ENCODE results near the gene TANK. TPM values are rescaled to one million over a fixed set of nuclear protein-coding genes. Genes with fewer than 3 reads are reported as not detected.
"Not testable (repeated sequence)": the region's sequence is repeated elsewhere in the genome, so short reads cannot be mapped to it uniquely, and the experiment has no call there.

The TANK gene
- total and polyA plus RNA-seq, 5 donors, result 24.1 to 40.9 (median 26.9) TPM

DNA sequence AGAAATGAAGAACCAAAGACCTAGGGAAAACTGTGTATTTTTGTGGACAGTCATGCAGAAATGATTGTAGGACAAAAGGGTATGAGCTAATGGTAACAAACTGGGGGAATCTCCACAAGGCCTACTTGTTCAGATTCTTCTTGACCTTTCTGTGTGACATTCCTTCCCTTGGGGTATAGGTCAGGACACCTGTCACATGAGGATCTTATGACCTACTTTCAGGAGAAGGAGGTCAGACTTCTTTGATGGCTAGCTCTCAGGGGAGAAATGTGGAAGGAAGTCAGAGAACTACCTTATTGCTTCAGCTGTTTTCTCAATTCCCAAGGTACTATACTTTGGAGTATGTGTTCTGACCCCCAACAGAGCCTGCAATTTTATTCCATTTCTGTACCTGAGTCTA, 40.7 kb upstream of the TANK start:
- no peak overlapping the region for H3K27ac ChIP-seq (ENCODE audit: low read length)
- intact Hi-C loops (cut with DNase I), result no loop called here
- no peak overlapping the region for H3K4me3 ChIP-seq (ENCODE audit: low read length)

DNA sequence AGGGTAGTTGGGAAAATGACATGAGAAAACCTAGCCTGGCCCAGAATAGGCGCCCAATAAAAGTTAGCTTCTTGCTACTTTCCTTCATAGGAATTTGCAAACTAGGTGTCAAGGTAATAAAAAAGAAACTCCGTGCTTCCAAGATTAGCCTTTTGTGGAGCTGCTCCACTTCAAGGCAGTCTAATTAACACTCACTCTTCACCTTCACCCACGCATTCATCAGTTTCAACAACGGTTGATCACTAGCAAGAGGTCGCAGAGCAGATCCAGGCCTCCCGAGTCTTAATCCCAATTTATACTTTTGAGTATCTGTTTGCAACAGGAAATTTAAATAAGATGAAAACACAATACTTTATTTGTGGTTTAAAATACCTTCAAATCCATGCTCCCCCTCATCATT, 39.5 kb upstream of the TANK start:
- DNase-seq (no peak), ATAC-seq (no peak)
- no peak overlapping the region for H3K27ac ChIP-seq (ENCODE audit: low read length)
- intact Hi-C loops (cut with DNase I), result no loop called here
- 78% methylated on average over 6 of the region's 6 CpGs for WGBS
- H3K4me1 ChIP-seq (ENCODE audit: control insufficient read depth, insufficient read depth, low read length), result no peaks in the 10 kb centered on the region
- no peaks in the 10 kb centered on the region for H3K27me3 ChIP-seq (ENCODE audit: control insufficient read depth, insufficient read depth)
- H3K4me3 ChIP-seq (ENCODE audit: low read length), result no peak overlapping the region
- no peaks in the 10 kb centered on the region for H3K9me3 ChIP-seq (ENCODE audit: control insufficient read depth, low read length)

More for the DNA sequence above, 40.7 kb upstream of the TANK start:
- H3K9me3 ChIP-seq (ENCODE audit: control insufficient read depth, low read length), result no peaks in the 10 kb centered on the region
- ATAC-seq (no peak), DNase-seq (no peak)
- no peaks in the 10 kb centered on the region for H3K4me1 ChIP-seq (ENCODE audit: control insufficient read depth, insufficient read depth, low read length)
- no peaks in the 10 kb centered on the region for H3K27me3 ChIP-seq (ENCODE audit: control insufficient read depth, insufficient read depth)

DNA sequence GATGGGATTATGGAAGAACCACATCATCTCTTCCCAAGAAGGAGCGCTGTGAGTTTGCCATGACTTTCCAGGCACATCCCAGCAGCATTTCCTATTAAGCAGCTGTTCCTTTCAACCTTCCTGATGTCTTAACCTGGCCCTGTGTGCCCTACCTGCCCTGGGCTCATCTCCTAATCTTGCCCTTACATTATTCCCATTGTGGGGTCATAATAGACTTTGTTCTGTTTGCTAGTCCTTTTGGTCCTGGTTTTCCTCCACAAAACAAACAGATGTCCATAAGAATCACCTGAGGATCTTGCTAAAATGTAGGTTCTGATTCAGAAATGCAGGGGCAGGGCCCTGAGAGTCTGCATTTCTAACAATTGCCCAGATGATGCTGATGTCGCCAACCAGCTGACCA, 38.6 kb upstream of the TANK start:
- no peak for ATAC-seq
- no peak overlapping the region for H3K27ac ChIP-seq (ENCODE audit: low read length)
- no peaks in the 10 kb centered on the region for H3K27me3 ChIP-seq (ENCODE audit: control insufficient read depth, insufficient read depth)
- DNase-seq, result no peak
- H3K9me3 ChIP-seq (ENCODE audit: control insufficient read depth, low read length), result no peaks in the 10 kb centered on the region
- H3K4me3 ChIP-seq (ENCODE audit: low read length), result no peak overlapping the region
- 91% methylated on average over 2 of the region's 2 CpGs for WGBS
- no peaks in the 10 kb centered on the region for H3K4me1 ChIP-seq (ENCODE audit: control insufficient read depth, insufficient read depth, low read length)
- intact Hi-C loops (cut with DNase I), result no loop called here

DNA sequence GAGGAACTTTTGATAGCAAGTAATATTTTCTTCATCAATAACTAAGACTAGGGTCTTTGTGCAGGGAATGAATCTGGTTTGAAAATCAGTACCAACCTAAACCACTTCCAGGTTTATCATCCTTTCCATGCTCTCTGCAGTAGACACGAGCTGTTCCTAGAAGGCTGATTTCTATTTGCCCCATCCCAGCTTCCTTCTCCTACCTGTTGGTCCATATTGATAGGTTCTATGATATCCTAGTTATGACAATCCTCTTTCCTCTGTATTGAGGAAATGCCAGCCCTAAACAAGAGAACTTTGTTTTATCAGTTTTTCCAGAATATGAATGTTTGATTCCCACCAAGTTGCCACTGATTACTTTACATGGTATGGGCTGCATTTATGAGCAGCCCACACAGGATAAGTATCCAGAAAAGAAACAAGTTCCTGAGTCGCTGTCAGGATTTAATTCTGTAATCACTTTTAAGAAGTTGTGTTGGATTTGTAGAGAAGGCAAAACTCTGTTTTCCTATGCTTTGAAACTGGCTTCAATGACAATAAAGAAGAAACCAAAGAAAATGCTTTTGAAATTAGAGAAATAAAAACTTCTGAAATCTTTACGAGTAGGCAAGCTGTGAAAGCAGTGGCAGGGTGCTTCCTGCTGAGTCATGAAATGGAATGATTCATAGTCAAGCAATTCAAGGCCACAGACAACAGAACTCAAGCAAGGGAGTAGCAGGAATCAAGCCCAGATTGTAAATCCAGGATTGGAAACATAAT, 37.3 kb upstream of the TANK start:
- no peaks in the 10 kb centered on the region for H3K9me3 ChIP-seq (ENCODE audit: control insufficient read depth, low read length)
- H3K27ac ChIP-seq (ENCODE audit: low read length), result no peak overlapping the region
- H3K4me1 ChIP-seq (ENCODE audit: control insufficient read depth, insufficient read depth, low read length), result no peaks in the 10 kb centered on the region
- intact Hi-C loops (cut with DNase I), result no loop called here
- no peaks in the 10 kb centered on the region for H3K27me3 ChIP-seq (ENCODE audit: control insufficient read depth, insufficient read depth)
- WGBS, result 35% methylated on average over 3 of the region's 3 CpGs
- ATAC-seq, result peak; percentile 94 to 95
- peak overlapping the region; percentile 21 for H3K4me3 ChIP-seq (ENCODE audit: low read length)
- DNase-seq, result peak in 1 of 3 donors; percentile 14

DNA sequence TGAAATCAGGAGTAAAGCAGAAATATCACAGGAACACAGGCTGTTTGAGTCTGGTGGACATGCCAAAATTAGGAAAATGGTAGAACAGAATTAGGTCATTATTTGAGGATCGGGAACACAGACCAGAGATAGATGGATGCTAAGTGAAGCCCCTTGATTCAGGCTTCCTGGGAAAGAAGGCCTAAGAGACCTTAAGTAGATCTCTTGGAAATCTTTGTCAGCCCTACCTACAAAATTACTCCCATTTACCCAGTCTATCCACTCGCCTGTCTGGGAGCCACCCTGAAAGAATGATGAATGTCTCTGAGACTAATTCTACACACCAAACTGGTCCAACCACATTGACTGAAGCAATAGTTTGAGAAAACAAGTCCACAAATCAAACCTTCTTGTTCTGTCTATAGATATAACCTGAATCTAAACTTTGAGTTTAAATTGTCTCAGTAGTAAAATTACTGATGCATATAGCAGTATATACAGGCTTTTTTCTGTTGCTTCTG, 36.6 kb upstream of the TANK start:
- Histone ChIP-seq H3K27ac (ENCODE audit: low read length) (peak overlapping the region; percentile 12), H3K9me3 (ENCODE audit: control insufficient read depth, low read length) (no peaks in the 10 kb centered on the region), H3K4me3 (ENCODE audit: low read length) (no peak overlapping the region), H3K27me3 (ENCODE audit: control insufficient read depth, insufficient read depth) (no peaks in the 10 kb centered on the region), H3K4me1 (ENCODE audit: control insufficient read depth, insufficient read depth, low read length) (no peaks in the 10 kb centered on the region)
- DNase-seq, result no peak
- 67% methylated on average over 2 of the region's 2 CpGs for WGBS
- intact Hi-C loops (cut with DNase I), result no loop called here
- no peak for ATAC-seq

DNA sequence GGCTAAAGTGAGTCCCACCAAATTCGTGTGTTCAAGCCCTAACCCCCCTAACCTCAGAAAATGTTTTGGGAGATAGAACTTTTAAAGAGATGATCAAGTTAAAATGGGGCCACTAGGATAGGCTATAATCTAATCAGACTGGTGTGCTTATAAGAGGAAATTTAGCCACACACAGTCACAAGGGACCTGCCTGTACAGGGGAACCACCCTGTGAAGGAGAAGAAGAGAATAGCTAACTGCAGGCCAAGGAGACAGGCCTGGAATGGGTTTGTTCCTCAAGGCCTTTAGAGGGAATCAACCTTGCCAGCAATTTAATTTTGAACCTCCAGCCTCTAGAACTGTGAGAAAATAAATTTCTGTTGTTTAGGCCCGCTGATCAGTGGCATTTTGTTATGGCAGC, 36.0 kb upstream of the TANK start:
- DNase-seq (no peak), ATAC-seq (peak; percentile 16 to 56)
- no peak overlapping the region for H3K27ac ChIP-seq (ENCODE audit: low read length)
- no peak overlapping the region for H3K4me3 ChIP-seq (ENCODE audit: low read length)
- no peaks in the 10 kb centered on the region for H3K4me1 ChIP-seq (ENCODE audit: control insufficient read depth, insufficient read depth, low read length)
- intact Hi-C loops (cut with DNase I), result no loop called here
- WGBS, result 93% methylated on average over 2 of the region's 2 CpGs
- no peaks in the 10 kb centered on the region for H3K9me3 ChIP-seq (ENCODE audit: control insufficient read depth, low read length)
- no peaks in the 10 kb centered on the region for H3K27me3 ChIP-seq (ENCODE audit: control insufficient read depth, insufficient read depth)

DNA sequence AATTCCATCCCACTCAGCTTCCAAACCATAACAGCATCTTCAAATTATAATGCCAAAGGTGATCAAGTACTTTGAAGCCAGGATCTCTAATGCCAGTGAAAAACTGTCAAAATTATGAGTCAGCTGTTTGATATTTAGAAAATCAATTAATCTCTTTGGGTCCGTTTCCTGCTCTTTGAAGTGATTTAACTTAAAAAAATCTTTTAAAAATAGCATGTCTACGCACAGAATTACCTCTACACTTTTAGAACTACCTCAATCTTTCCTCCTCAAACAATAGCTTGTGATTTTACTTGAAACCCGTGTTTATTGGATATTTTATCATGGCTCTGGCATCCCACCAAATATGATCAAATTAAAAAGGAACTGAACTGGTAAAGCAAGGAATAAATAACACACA, 31.3 kb upstream of the TANK start:
- DNase-seq (no peak), ATAC-seq (no peak)
- Histone ChIP-seq H3K4me1 (ENCODE audit: control insufficient read depth, insufficient read depth, low read length) (no peaks in the 10 kb centered on the region), H3K9me3 (ENCODE audit: control insufficient read depth, low read length) (no peaks in the 10 kb centered on the region), H3K27me3 (ENCODE audit: control insufficient read depth, insufficient read depth) (no peaks in the 10 kb centered on the region), H3K4me3 (ENCODE audit: low read length) (no peak overlapping the region), H3K27ac (ENCODE audit: low read length) (no peak overlapping the region)
- intact Hi-C loops (cut with DNase I), result no loop called here
- WGBS, result 66% methylated on average over 3 of the region's 3 CpGs

DNA sequence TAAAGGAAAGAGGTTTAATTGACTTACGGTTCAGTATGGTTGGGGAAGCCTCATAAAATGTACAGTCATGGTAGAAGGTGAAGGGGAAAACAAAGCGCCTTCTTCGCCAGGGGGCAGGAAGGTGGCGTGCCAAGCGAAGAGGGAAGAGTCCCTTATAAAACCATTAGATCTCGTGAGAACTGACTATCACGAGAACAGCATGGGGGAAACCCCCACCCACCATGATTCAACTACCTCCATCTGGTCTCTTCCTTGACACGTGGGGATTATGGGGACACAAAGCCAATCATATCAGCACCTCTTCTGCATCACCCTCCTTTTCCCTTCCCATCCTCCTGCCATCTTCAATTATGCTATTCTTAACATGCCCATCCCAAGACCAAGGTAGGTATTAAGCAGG, 29.9 kb upstream of the TANK start:
- ATAC-seq (no peak), DNase-seq (no peak)
- H3K27ac ChIP-seq (ENCODE audit: low read length), result no peak overlapping the region
- H3K9me3 ChIP-seq (ENCODE audit: control insufficient read depth, low read length), result no peaks in the 10 kb centered on the region
- H3K4me1 ChIP-seq (ENCODE audit: control insufficient read depth, insufficient read depth, low read length), result peaks cover 3% of the 10 kb centered on the region
- H3K4me3 ChIP-seq (ENCODE audit: low read length), result no peak overlapping the region
- intact Hi-C loops (cut with DNase I), result no loop called here
- WGBS, result 90% methylated on average over 8 of the region's 8 CpGs
- no peaks in the 10 kb centered on the region for H3K27me3 ChIP-seq (ENCODE audit: control insufficient read depth, insufficient read depth)

DNA sequence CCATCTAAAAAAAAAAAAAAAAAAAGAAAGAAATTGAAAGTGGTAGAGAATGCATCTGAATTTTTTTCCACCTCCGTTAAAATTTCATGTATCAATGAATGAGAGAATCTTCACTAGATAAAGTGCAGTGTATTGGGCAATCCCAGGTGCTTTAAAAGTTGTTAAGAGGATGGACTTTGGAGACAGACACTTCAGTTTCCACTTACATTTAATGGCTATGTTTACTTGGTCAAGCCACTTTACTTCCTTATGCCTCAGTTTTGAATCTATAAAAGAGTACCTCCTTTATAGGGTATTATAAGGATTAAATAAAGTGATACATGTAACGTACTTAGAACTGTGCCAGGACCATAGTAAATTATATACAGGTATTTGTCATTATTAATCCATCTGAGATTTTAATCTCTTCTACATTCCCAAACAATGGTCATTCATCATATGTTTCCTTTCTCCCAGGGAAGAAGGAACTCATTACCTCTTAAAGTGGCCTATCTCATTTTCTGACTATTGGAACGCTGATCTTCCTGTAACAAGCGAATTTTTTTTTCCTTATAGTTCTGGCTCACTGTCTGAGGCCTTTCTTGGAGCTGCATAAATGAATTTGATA, 29.1 kb upstream of the TANK start:
- intact Hi-C loops (cut with DNase I), result no loop called here
- DNase-seq, result no peak
- Histone ChIP-seq H3K4me1 (ENCODE audit: control insufficient read depth, insufficient read depth, low read length) (peaks cover 3% of the 10 kb centered on the region), H3K9me3 (ENCODE audit: control insufficient read depth, low read length) (no peaks in the 10 kb centered on the region), H3K27ac (ENCODE audit: low read length) (no peak overlapping the region), H3K4me3 (ENCODE audit: low read length) (no peak overlapping the region), H3K27me3 (ENCODE audit: control insufficient read depth, insufficient read depth) (no peaks in the 10 kb centered on the region)
- WGBS, result 72% methylated on average over 4 of the region's 4 CpGs
- no peak for ATAC-seq

DNA sequence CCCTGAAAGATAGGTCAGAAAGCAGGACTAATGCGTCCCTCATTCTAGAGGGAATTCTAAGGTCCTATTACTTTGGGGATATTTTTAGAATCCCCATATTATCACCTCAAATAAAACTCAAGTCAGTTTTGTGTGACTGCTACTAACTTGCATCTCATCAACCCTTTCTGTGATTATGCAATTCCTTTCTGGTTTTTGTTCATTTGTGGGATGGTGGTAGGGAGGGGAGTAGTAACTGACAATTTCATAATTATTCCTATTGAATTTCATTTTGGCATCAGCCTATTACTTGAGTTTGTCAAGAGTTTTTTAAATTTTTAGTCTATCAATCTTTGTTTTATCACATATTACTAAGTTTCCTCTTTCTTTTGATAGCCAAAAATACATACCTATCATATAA, 28.4 kb upstream of the TANK start:
- intact Hi-C loops (cut with DNase I), result no loop called here
- ATAC-seq (no peak), DNase-seq (no peak)
- WGBS, result 81% methylated on average over 1 of the region's 1 CpG
- no peak overlapping the region for H3K27ac ChIP-seq (ENCODE audit: low read length)
- peaks cover 3% of the 10 kb centered on the region for H3K4me1 ChIP-seq (ENCODE audit: control insufficient read depth, insufficient read depth, low read length)
- H3K9me3 ChIP-seq (ENCODE audit: control insufficient read depth, low read length), result no peaks in the 10 kb centered on the region
- no peak overlapping the region for H3K4me3 ChIP-seq (ENCODE audit: low read length)
- no peaks in the 10 kb centered on the region for H3K27me3 ChIP-seq (ENCODE audit: control insufficient read depth, insufficient read depth)

DNA sequence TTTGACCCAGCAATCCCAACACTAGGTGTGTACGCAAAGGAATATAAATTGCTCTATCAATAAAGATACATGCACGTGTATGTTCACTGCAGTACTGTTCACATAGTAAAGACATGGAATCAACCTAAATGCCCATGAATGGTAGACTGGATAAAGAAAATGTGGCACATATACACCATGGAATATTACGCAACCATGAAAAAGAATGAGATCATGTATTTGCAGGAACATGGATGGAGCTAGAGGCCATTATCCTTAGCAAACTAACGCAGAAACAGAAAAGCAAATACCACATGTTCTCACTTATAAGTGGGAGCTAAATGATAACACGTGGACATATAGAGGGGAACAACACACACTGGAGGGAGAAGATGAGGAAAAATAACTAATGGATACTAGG, 27.8 kb upstream of the TANK start:
- H3K27me3 ChIP-seq (ENCODE audit: control insufficient read depth, insufficient read depth); DNase-seq; H3K27ac ChIP-seq (ENCODE audit: low read length); H3K4me3 ChIP-seq (ENCODE audit: low read length); ATAC-seq; intact Hi-C loops (cut with DNase I); H3K4me1 ChIP-seq (ENCODE audit: control insufficient read depth, insufficient read depth, low read length); H3K9me3 ChIP-seq (ENCODE audit: control insufficient read depth, low read length): not testable (repeated sequence)
- 94% methylated on average over 5 of the region's 5 CpGs for WGBS
